HG03354 (cell line): Measurements from ENCODE around the gene DTL.
A peak's percentile ranks its signal among the peaks of the same experiment; 100 is the strongest.

Experiments
- ATAC-seq: cut with Tn5 transposase; IDR thresholded peaks from one replicate; pipeline ENCODE4 v1.9.1; 2021; ENCODE audit warnings: mild to moderate bottlenecking; ENCODE audit not compliant: unreplicated experiment, poor library complexity, severe bottlenecking

Gene DTL

DNA sequence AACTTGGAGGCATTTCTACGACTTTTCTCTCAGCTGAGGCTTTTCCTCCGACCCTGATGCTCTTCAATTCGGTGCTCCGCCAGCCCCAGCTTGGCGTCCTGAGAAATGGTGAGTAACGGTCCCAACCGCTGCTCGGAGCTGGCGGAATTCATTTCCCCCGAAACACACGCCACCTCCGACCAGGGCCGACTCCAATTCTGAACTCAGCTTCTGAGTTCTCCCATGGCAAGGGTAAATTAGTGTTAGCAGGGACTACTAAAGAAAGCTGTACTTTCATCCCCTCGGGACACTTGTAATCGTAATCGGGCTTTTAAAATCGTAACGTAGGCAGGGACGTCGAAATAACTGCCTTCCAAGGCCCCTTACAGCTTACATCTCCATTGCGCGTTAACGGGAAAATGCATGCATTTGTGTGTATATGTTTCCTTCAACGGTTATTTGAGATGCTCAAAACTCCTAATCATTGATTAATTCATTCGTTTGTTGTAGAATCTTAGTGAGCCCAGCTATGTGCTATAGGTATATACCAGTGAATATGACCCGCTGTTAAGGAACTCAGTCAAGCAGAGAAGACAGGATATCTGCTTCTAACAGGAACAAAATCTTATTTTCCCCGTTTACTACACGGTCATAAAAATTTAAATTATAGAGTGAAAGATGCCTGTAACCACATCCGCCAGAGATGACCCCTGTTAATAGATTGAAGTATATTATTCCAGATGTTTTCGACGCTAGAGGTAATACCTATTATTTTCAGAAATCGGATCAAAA lies 472 bp downstream of the DTL start:
- peak; percentile 21 for ATAC-seq

DNA sequence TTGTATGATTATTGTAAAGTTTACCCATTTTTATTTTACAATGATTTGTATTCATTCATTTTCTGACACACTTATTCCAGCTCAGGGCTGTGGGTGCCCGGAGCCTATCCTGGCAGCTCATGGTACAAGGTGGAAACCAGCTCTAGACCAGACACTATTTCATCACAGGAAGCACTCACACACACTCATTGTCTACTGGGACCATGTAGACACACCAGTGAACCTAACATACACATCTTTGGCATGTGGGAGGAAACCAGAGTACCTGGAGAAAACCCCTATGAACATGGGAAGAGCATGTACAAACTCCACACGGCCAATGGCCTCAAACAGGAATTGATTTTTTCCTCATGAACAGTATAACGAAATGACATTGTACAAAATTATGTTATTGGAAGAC lies 2.4 kb downstream of the DTL start:
- ATAC-seq: no peak

DNA sequence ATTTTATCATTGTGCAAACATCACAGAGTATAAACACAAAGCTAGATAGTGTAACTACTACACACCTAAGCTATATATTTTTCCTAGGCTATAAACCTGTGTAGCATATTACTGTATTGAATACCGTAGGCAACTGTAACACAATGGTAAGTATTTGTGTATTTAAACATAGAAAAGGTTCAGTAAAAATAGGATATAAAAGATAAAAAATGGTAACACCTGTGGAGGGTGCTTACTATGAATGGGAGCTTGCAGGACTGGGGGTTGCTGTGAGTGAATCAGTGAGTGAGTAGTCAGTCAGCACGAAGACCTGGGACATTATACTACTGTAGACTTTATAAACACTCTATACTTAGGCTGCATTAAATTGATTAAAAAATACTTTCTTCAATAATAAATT lies 4.1 kb downstream of the DTL start:
- ATAC-seq: no peak

DNA sequence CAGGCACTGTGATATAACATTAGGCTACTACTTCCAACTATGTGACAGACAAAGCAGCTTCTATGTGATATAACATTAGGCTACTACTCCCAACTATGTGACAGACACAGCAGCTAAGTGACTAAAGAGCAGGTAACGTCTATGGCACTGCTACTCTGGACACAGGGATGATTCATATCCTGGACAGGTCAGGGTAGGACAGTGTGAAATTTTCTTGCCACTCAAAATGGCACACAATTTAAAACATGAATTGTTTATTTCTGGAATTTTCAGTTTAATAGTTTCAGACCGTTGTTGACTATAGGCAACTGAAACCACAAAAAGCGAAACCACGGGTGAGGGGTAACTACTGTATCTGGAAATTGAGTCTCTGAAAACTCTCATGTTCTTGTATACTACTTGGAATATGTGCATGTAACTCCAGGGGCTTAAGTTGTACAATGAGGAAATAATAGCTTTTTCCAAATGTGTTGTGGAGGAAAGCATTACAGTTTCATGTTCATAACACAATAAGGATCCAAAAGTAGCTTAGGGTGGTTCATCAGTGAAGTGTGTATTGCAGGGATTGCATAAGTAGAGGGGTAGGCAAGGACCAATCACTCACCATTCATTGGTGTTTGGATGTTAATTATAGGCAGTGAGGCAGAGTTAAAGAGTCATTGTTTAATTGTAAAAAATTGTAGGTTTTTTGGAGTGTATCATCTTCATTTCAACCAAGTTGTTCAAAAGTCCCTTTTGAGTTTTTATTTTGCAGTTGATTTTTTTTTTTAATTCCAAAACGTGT lies 5.3 kb downstream of the DTL start:
- ATAC-seq: no peak

DNA sequence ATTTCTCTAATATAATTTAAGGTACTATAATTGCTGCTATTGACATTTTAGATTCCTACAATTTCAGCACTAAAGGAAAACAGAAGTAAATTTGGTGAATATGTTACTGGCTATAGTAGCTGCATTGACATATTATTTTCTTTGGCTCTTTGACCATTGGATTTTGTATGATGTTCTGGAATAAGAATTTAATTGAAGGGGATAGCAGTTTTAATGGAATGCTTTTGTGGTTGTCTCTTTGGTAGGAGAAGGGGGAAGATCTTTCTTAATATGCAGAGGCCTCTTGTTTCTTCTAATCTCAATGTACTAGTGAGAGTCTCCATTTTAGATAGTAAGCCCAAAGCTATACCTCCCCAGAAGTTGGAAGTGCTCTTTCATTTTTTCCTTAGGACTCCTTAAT lies 6.9 kb downstream of the DTL start:
- no peak for ATAC-seq

DNA sequence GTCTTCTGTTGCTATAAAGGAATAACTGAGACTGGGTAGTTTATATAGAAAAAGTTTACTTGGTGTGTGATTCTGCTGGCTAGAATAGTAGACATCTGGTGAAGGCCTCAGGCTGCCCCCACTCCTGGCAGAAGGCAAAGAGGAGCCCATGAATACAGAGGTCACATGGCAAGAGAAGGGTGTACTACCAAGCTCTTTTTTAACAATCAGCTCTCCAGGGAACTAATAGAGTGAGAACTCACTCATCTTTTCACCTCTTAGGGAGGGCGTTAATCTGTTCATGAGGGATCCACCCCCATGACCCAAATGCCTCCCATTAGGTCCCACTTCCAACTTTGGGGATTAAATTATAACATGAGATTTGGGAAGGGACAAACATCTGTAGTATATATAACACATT lies 9.3 kb downstream of the DTL start:
- ATAC-seq: no peak

DNA sequence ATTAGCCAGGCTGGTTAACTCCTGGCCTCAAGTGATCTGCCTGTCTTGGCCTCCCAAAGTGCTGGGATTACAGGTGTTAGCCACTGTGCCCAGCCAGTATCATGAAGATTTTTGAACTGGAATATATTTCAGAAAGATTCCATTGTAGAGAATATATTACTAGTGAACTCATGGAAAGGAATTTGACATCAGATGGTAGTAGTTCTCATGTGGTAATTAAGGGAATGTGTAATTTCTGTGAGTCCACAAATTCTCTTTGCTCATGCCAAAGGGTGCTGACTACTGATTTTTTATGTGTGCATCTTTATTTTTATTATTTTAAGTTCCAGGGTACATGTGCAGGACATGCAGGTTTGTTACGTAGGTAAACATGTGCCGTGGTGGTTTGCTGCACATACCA lies 10.4 kb downstream of the DTL start:
- no peak for ATAC-seq

DNA sequence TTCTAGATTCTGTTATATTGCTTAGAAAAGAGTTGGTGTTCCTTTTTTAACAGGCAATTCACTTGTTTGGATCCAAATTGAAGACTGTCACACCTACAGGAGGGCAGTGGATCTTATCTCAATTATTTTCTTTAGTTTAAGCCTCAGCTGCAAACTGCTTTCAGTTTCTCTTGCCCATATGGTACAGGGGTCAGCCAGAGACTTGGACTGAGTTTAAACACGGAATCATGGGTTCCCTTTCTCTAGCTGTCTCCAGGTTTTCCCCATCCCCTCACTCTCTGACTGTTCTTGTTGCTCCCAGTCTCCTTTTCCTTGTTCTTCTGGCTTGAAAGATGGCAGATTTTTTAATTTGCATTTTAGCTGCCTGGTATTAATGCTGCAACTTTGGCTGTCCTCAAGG lies 18.4 kb downstream of the DTL start:
- no peak for ATAC-seq

DNA sequence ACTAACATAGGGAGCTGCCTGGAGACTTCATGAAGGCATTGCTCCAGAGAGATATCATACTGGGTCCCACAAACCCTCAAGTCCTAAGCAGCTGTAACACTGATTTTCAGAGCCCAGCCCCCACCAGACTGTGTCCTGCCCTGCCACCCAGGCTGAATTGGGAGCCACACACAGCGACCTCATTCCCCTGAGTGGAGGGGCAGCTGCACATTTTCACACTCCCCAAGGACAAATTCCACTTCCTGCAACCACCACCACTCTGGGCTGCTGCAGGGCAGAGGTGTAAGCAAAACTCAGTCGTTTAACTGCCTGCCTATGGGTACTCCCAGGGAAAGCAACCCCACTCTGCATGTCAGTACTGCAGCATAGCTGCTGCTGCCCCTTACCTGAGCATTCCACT lies 19.8 kb downstream of the DTL start:
- ATAC-seq: no peak

DNA sequence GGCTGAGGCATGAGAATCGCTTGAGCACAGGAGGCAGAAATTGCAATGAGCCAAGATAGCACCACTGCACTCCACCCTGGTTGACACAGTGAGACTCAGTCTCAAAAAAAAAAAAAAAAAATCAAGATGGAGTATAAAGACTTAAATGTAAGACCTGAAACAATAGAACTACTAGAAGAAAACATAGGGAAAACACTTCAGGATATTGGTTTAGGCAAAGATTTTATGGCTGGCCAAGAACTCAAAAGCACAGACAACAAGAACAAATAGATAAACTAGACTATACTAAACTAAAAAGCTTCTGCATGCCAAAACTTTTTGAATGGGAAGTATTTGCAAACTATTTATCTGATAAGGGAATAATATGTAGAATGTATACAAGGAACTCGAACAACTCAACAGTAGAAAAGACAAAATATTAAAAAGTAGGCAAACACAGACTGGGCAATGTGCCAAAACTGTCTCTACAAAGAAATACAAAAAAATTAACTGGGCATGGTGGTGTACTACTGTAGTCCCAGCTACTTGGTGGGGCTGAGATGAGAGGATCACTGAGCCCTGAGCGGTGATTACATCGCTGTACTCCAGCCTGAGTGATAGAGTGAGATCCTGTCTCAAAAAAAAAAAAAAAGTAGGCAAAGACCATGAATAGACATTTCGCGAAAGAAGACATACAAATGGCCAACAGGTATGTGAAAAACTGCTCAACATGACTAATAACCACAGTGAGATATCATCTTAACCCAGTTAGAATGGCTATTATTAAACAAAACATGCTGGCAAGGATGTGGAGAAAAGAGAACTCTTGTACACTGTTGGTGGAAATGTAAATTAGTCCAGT lies 25.3 kb downstream of the DTL start:
- ATAC-seq: no peak

DNA sequence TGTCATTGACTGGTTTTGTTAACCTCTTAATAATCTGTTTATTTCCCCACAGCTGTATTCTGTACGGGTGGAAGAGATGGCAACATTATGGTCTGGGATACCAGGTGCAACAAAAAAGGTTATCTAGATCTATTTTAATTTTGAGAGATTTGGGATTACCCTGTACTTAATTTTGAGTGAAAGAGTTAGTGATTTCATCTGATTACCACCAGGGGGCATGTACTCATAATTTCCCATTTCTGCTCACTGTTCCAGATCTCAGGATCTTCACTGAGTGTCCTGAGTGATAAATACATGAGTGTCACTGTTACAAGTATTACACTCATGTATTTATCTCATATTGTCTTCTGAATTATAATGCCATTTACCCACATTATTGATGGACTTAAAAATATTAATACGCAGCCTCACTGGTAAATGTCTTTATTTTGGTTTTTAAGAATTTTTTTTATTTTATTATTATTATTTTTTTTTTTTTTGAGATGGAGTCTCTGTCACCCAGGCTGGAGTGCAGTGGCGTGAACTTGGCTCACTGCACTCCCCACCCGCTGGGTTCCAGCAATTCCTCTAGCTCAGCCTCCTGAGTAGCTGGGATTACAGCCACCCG lies 27.4 kb downstream of the DTL start:
- ATAC-seq: no peak

DNA sequence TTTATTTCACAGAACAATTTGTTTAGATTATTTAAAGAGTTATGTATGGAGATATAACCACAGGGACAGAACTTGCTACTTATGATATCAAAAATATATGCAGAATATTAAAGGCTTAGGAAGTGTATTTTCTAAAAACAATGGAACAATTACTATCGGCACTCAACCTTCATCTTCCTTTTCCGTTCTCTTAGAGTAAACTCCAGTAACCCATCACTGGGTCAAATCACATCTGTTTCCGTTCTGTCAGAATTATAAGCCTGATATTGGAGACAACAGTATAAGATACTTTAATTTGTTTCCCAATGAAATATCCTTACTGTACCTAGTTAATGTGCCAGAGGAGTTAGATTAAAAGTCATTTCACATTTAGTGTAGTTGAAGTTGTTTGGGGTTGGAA lies 32.2 kb downstream of the DTL start:
- no peak for ATAC-seq

DNA sequence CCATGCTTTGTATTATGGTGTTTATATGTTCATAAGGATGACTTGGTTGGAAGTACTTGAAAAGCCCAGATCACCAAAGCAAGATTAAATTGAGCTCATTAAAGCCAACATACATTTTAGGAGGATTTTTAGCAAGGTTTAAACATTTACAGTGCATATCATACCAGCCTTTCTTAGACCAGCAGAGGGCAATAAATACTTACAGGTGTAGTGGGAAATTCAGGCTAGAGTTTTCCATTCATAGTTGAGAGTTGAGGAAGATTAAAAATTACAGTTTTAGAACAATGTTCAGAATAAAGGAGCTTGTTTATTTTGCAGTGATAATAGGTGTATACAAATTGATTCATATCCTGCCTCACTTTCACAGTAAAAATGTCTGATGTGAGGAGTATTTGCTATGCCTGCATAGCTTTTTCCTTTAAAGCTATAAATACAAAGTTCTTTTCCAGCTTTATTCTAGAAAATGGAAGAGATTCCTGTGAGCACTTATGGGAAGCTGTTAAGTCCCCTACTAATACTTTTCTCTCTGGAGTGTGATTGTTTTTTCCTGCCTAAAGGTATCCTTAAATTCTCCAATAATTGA lies 35.3 kb downstream of the DTL start:
- ATAC-seq: no peak

DNA sequence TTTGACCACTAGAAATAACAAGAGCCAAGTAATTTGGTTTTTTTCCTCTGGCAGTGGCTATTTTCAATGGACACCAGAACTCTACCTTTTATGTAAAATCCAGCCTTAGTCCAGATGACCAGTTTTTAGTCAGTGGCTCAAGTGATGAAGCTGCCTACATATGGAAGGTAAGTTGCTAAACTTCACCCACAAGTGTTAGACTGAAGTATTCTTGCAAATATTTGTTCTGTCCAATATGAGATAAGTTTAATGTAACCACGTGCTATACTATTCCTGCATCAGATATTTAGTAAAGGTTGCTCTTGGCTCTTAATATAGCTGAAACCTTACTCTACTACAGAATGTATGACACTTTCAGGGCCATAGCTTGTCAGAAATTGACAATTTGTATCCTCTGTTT lies 36.5 kb downstream of the DTL start:
- ATAC-seq: no peak

DNA sequence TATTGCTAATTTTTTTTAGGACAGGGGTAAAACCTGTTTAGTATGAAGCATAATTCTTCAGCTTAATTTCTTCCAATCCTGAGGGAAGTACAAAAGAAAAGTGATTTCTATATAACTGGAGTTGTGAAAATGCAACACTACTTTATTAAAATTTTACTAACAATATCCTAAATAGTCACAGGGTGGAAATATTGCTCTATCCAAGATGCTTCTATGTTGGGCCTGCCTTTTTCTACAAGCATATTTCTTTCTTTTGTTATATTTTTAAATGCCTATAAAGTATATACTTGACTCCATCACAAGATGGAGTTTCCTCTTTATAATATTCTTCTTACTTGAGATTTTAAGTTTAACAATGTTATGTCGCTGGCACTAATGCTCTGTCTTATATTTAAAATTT lies 37.9 kb downstream of the DTL start:
- no peak for ATAC-seq

DNA sequence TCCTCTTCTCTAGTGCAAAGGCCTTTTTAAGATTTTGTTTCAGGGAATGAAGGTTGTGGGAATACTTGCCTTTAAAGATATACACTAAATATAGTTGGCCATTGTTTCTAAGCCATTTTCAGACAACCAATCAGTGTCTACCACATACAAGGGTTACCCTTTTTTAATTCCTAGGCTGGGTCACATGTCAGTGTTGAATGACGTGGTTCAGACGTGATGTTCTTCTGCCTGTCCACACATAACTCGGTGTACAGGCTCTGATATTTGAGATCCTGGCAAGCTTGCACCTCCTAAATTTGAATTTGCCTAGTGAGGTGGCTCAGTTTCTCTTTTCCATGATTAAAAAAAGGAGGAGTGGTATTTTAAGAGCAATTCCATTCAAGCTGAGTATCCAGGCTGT lies 38.8 kb downstream of the DTL start:
- no peak for ATAC-seq

DNA sequence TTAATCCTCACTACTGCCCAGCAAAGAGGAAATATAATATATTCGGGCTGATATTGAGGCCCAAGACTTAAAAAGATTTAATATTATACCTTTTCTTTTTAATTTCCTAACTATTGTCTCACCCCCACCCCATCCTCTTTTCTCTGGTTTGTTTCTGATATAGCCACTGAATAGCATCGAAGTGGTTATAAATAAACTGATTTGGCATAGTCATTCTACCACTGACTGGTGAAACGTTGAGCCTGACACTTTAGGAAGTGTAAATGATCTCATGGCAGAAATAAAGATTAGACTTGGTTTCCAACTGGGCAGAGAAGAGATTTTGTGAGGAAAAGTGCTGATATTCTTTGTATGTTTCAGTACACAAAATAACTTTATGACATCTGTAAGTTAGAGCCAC lies 39.3 kb downstream of the DTL start:
- no peak for ATAC-seq

DNA sequence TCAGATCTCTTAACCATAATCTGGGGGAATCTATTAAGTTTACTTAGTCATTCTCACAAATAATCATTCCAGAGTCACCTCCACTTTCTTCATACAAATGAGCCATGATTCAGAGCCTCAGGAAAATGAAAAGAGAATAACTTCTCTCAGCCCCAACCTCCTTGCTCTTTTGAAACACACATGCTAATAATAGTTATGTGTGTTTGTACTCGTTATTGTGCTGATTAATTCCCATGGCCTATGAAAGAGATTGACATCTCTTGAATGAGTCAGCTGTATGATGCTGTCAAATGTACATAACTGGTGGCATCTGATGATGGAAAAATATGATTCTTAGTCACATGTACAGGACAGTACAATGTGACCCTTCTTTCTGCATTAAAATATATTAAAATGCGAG lies 41.5 kb downstream of the DTL start:
- ATAC-seq: no peak

DNA sequence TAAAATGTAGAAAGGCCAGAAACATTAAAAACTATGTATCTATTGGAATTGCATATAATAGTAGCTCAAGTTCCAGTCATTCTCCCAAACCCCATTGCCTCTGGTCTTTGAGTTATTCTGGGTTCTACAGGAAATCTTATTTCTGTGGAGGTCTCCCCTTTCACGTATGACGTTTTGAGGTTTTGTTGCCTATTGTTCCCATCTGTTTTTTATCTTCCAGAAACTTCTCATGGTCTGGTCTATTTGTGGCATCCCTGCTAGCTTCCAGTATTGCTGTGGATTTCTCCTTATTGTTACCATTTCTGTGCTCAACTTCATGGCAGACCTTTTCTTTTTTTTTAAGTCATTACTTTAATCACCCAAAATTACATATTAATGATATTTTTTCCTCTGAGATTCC lies 43.3 kb downstream of the DTL start:
- no peak for ATAC-seq
